ENCODE measurements around the gene MPHOSPH9.
"Not testable (repeated sequence)": the region's sequence is repeated elsewhere in the genome, so short reads cannot be mapped to it uniquely, and the experiment has no call there.

The MPHOSPH9 gene

DNA sequence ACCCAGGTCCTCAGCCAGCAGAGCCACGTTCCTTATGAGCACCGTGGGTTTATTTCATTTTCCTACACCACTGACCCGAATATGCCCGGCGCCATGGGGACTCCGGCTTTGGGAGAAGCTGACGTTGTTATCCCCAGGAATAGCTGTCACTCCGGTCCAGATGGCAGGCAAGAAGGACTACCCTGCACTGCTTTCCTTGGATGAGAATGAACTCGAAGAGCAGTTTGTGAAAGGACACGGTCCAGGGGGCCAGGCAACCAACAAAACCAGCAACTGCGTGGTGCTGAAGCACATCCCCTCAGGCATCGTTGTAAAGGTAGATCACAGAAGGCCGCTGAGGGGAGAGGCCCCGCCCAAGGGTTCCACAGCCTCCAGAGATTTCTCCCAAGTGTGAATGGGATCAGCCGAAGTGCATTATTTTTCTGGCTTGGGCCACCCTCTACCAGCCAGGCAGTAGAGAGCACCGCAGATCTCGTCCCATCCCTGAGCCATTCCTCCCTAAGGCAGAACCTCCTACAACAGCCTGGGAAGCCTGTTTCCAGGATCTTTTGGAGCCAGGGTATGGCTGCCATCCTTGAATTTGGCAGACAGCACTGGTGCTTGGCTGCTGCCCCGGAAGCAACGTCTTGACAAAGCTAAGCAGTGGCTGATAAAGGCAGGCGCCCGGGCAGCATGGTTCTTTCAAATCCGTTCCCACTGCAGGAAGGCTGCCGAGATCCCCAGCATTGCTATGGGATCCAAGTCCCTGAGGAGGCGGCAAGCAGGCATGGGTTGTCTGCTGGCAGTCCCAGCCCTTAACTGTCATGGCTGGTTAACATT is 20.9 kb upstream of the MPHOSPH9 start:
- no peak for DNase-seq

DNA sequence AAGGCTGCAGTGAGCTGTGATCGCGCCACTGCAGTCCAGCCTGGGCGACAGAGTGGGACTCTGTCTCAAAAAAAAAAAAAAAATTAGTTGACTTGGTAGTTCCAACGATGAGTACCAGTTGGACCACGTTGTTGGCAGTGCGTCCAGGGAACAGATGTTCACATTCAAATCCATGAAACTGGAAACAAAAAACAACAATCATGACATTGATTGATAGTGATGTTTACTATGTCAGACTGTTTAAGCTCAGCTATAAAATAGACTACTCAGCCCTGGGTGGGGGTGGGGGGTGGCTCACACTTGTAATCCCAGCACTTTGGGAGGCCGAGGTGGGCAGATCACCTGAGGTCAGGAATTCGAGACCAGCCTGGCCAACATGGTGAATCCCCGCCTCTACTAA is 19.4 kb upstream of the MPHOSPH9 start:
- DNase-seq: not testable (repeated sequence)

DNA sequence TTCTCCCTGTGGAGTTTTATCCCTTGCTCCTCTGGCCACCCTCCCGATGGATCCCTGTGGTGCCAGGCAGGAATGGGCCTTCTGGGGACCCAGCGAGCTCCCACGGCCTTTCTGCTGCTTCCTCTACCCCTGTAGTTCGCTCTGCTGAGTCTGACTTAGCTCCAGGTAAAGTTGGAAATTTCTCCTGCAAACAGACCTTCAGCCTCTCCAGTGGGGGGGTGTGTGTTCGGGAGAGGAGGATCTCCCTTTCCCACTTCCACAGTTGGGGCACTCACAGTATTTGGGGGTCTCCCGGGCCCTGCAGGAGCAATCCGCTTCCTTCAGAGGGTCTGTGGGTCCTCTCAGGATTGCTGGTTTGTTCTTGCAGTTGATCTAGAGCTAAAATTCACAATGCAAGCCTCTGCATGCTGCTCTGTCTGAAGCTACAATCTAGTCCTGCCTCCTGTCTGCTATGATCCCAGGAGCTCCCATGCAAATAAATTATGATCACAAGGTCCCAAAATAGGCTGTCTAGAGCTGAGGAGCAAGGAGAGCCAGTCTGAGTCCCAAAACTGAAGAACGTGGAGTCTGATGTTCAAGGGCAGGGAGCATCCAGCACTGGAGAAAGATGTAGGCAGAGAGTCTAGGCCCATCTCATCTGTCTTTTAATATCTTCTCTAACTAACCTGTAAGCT is 18.6 kb upstream of the MPHOSPH9 start:
- DNase-seq: no peak

DNA sequence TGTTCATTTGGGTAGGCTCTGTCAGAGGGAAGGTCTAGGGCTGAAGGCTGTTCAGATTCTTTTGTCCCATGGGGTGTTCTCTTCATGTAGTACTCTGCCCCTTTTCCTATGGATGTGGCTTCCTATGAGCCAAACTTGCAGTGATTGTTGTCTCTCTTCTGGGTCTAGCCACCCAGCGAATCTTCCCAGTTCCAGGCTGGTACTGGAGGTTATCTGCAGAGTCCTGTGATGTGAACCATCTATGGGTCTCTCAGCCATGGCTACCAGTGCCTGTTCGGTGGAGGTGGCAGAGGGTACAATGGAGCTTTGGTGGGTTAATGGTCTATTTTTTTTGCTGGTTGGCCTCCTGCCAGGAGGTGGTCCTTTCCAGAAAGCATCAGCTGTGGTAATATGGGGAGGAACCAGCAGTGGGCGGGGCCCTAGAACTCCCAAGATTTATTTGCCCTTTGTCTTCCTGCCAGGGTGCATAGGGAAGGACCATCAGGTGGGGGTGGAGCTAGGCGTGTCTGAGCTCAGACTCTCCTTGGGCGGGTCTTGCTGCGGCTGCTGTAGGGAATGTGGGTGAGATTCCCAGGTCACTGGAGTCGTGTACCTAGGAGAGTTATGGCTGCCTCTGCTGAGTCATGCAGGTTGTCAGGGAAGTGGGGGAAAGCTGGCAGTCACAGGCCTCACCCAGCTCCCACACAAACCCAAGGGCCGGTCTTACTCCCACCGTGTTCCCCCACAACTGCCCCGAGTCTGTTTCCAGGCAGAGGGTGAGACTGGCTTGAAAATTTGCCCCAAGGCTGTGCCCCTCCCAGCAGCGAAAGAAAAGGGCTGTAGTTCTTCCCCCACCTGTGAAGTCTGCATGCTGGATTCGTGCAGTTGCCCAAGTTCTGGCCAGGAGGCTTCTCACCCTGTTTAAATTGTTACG is 17.8 kb upstream of the MPHOSPH9 start:
- DNase-seq: no peak

DNA sequence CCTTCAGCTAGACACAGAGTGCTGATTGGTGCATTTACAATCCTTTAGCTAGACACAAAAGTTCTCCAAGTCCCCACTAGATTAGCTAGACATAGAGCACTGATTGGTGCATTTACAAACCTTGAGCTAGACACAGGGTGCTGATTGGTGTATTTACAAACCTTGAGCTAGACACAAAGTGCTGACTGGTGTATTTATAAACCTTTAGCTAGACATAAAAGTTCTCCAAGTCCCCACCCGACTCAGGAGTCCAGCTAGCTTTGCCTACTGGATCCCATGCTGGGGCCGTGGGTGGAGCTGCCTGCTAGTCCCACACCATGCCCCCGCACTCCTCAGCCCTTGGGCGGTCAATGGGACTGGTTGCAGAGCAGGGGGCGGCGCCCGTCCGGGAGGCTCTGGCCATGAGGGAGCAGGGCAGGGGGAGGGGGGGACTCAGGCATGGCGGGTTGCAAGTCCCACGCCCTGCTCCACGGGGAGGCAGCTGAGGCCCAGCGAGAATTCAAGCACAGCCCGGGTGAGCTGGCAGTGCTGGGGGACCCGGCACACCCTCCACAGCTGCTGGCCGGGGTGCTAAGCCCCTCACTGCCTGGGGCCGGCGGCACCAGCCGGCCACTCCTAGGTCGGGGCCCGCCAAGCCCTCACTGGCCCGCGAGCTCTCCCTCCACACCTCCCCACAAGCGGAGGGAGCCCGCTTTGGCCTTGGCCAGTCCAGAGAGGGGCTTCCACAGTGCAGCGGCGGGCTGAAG is 16.2 kb upstream of the MPHOSPH9 start:
- not testable (repeated sequence) for DNase-seq

DNA sequence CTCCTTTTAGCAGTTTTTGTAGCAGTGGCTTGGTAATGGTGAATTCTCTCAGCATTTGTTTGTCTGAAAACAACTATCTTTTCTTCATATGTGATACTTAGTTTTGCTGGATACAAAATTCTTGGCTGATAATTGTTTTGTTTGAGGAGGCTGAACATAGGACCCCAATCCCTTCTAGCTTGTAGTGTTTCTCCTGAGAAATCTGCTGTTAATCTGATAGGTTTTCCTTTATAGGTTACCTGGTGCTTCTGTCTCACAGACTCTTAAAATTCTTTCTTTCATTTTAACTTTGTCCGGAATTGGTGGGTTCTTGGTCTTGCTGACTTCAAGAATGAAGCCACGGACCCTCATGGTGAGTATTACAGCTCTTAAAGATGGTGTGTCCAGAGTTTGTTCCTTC is 15.2 kb upstream of the MPHOSPH9 start:
- not testable (repeated sequence) for DNase-seq

DNA sequence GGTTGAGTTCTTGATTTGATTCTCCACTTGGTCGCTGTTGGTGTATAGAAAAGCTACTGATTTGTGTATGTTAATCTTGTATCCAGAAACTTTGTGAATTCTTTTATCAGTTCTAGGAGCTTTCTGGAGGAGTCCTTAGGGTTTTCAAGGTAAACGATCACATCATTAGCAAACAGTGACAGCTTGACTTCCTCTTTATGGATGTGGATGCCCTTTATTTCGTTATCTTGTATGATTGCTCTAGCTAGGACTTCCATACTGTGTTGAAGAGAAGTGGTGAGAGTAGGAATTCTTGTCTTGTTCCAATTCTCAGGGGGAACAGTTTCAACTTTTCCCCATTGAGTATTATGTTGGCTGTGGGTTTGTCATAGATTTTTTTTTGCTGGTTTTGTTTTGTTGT is 12.7 kb upstream of the MPHOSPH9 start:
- no peak for DNase-seq

DNA sequence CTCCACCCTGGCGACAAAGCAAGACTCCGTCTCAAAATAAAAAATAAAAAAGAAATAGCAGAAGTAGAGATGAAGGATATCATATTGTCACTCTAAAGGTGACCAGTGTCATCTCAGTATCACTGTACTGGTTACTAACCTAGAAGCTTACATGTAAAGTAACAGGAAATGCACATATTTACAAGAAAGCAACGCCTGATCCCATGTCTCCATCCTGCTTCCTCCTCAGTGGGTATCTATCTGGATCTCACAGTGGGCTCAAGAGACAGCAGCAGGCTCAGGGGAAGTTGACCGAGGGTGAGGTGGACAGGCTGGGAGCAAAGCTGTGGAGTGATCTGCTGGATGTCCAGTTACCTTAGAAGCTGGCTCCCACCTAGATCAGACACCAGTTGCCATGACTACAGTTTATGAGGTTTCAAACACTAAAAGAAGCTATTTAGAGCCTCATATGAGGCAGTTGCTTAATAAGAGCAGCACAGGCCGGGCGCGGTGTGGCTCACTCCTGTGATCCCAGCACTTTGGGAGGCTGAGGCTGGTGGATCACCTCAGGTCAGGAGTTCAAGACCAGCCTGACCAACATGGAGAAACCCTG is 10.8 kb upstream of the MPHOSPH9 start:
- no peak for DNase-seq

DNA sequence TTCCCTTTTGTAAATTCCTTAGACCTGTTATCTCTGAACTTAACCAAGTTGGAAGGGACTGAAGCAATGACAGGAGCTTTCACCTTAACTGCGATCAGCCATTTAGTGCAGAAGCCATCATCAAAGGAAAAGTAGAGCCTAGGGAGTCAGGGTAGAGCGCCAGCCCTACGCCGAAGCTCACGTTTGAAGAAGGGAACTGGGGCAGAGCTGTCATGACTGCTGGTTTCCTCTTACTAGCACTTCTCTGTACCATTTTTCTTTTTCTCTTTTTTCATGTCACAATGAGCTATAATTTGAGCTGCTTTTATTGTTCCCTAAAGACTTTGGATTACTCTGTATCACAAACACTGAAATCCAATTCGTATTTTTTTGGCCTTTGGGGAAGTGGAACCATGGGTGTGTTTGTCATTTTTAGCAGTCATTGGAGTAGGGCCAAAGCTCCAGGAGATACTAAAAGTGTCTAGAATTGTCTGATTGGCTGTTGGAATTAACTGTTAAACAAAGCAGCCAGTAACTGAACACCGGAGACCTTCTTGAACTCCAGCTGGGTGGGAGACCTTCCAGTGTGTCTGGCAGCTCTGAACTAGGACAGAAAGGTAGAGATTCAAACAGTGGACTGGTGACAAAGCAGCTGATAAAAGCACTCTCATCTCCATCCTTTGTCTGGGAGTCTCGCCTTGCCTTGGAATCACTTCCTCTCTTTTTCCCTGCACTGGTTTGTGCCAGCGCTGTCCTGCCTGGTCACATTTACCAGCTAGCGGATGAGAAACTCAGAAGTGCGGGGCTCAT is 9.4 kb upstream of the MPHOSPH9 start:
- no peak for DNase-seq

DNA sequence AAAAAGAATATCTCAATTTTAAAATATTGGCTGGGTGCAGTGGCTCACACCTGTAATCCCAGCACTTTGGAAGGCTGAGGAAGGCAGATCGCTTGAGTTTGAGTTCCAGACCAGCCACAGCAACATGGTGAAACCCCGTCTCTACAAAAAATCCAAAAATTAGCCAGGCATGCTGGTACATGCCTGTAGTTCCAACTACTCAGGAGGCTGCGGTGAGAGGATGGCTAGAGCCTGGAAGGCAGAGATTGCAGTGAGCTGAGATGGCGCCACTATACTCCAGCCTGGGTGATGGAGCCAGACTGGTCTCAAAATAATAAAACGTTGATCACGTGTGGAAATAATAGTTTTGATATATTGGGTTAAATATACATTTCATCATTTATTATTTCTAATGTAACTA is 6.0 kb upstream of the MPHOSPH9 start:
- no peak for DNase-seq

DNA sequence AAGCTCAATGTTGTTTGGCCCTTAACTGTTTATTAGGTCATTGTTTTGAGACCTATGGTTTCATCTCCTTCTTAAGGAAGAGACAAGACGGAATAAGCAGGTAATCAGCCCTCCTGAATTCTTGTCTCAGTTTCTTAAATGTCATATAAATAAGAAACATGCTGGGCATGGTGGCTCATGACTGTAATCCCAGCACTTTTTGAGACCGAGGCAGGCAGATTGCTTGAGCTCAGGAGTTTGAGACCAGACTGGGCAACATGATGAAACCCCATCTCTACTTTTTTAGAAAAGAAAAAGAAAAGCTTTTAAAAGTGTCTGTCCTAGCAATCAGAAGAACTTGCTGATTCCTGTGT is 5.4 kb upstream of the MPHOSPH9 start:
- no peak for DNase-seq

DNA sequence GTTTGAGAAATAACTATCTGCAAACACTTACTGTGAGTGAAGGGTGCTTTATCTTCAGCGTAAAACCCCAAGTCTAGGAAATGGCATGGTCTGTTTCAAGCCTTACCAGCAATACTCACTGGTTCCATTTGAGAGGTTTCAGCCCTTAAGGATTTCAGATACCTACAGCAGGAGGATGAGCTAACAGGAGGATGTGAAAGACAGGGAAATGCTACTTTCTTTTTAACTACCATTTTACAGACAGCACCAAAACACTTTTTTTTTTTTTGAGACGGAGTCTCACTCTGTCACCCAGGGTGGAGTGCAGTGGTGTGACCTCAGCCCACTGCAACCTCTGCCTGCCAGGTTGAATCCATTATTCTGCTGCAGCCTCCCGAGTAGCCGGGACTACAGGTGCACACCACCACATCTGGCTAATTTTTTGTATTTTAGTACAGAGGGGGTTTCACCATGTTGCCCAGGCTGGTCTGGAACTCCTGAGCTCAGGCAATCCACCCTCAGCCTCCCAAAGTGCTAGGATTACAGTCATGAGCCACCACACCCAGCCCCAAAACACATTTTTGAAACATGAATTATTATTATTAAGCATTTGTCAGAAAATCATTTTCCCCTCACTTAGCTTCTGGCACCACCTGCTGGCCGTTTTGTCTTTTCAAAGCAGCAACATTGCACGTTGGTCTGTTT is 4.8 kb upstream of the MPHOSPH9 start:
- DNase-seq: peak; percentile 68

DNA sequence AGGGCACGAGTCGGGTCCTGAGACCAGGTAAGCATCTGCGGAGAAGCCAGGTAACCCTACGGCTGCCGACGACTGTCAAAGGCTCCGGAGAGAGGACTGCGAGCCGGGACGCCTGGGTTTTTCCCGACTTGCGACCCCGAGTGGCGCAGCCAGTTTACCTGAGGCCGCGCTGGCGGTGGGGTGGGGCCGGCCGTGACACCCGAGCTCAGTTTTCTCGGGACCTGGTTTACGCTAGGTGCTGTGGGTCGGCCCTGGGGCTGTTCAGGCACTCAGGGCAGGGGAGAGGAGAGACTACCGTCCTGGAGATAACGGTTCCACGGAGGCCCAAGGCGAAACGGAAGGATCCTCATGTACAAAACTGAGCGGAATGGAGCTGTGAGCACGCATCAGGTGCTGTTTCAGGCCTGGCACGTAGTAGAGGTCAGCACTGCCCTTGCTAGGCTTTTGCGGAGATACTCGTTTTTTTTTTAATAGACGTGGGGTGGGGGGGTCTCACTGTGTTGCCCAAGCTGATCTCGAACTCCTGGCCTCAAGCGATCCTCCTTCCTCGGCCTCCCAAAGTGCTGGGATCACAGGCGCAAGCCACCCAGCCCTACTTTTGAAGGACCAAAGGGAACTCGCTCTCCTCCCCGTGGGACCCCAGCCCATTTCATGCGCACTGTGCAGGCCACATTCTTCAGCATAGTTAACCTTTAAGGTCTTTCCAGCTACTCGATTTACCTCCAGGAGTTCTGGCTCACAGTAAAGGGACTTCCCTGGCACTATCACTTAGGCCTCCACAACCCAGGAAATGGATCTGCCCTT is 766 bp upstream of the MPHOSPH9 start:
- DNase-seq: no peak

DNA sequence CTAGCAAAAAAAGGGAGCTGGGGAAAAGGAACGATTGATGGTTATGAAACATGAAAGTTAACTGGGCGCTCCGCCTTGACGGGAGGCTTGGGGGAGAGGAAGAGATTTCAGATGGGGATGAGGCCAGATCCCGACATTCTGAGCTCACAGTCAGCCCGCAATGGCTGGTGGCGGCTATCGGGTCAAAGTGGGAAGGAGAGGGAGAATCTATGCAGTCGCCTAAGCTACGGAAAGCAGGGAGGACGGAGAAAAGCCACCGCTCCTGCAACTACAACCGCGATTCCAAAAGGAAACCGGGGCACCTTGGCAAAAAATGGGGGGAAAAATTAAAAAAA is 502 bp downstream of the MPHOSPH9 start:
- DNase-seq: no peak

DNA sequence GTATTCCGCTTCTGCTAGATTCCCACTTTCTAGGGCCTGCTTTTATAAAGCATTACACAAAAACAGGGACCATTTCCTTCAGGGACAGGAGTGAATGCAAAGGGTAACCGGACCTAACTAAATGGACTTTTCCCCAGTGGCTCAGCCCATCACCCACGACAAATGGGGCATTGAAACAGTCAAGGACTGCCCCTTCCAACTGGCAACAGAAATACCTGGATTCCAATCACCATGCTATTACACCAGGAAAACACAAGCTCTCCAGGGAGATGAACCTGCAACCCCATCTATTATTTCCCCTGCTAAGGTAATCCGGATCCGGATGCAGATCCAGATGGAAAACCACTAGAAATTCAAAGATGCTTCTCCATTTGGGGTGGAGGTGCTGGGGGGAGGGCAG is 1.0 kb downstream of the MPHOSPH9 start:
- DNase-seq: no peak

DNA sequence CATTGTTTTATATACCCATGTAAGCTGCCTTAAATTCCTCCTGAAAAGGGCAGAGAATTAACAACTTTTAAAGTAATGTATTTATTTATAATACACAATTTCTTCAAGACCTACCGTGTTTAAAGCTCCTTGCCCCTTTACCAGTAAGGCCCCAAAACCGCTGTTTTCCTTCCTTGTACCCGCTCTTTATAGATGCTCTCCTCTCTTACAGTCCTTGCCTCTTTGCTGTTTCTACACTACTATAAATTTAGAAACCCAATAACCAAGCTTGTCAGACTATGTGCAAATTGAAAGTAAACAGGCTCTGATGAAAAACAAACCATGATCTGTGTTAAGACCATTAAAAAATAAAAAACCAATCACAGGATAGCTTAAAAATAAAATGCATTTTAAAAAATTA is 3.9 kb downstream of the MPHOSPH9 start:
- no peak for DNase-seq

DNA sequence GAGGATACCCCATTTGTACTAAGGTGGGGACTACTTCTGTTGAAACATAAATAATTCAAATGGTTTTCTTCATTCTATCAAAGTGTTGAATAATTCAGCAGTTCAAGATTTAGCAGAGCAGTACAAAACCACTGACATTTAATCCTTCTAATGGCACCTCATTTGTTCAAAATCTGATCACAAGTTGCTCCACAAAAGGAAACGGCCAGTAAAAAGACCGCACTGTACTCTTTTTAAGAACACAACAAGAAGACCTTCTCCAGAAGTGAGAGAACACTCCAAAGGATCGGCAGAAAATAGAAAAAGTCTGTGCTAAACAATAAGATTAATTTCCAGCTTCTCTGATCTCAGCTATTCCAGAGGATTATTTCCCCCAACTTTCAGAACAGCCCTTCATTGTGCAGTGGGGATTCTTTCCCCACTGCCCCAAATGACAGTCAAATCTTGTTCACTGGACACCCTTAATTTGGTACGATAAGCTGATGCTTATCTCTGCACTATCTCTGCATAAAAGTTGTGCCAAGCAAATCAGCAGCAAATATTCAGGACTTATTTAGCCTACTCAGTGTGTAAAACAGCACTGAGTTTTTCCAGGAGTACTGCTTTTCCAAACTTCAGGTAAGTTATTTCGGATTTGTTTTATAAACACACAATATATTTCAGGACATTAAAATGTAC is 5.2 kb downstream of the MPHOSPH9 start:
- DNase-seq: no peak

DNA sequence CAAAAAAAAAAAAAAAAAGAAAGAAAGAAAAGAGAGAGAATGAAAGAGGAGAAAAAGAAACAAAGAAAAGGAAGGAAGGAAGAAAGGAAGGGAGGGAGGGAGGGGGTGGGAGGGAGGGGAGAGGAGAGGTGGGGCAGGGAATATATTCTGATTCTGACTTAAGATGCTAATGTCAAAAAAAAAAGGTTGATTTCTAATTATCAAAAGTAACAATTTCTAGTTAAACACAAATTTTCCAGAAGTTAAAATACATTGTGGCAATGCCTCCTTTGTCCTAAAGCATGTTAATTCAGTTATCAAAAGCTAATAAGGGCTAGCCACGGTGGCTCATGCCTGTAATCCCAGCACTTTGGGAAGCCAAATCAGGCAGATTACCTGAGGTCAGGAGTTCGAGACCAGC is 7.5 kb downstream of the MPHOSPH9 start:
- DNase-seq: no peak

DNA sequence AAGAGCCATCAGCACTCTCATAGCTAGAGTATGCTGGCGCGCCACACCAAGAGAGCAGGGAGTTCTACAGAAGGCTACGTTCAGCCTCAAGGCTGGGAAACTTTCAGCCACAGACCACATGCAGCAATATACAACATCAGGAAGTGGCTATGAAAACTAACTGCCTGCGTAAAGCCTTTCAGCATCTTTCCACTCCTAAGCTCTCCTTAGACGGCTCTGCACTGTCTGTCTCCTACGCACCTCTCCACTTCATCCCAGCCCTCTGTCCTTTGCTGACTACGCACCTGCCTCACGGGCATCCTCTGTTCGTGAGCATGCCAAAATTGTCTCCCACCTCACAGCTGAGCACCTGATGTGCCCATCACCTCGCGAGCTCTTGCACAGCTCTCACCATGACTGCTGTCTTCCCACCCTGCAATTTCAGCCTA is 9.7 kb downstream of the MPHOSPH9 start:
- peak; percentile 37 for DNase-seq

DNA sequence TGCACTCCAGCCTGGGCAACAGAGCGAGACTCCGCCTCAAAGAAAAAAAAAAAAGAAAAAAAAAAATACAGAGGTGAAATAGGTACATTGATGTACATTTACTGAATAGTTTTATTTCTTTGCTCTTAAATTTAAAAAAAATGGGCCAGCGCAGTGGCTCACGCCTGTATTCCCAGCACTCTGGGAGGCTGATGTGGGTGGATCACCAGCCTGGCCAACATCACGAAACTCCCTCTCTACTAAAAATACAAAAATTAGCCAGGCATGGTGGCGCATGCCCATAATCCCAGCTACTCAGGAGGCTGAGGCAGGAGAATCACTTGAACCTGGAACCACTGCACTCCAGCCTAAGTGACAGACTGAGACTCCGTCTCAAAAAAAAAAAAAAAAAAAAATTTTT is 25.1 kb downstream of the MPHOSPH9 start:
- not testable (repeated sequence) for DNase-seq

Measured in activated CD4-positive, CD25-positive, alpha-beta regulatory T cell treated with anti-CD3 and anti-CD28 coated beads, Interleukin-2, amount 50 U/mL, for 72 hours (primary cell).